ENCODE measurements around the gene DNTTIP2.
A peak's percentile ranks its signal among the peaks of the same experiment; 100 is the strongest.

Gene DNTTIP2

DNA sequence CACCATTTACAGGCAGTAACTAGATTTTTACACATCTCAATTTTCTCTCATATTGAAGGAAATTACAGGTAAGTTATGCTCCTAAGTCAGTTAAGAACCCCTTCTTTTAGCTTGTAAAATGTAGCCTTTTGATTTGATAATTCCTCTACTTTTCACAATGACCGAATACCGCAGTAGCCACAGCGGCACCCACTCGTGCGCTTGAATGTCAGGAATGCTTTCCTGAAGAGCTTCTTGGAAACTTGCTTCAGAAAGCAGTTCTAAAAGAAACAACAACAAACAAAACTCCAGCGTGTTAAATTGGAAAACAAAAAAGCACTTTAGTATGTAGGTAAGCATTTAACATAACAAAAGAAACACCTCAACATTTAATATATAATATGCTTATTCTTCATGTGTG lies 9.9 kb upstream of the DNTTIP2 start:
- Histone ChIP-seq H2BK15ac (replicated peaks; ENCODE audit: low read depth) (no peak overlapping the region), H2BK120ac (ENCODE audit: low read depth, low read length) (no peak overlapping the region), H3K9ac (ENCODE audit: low read length) (no peak overlapping the region), H3K23ac (ENCODE audit: low read length) (no peak overlapping the region), H4K8ac (ENCODE audit: low read depth, low read length) (no peak overlapping the region), H3K56ac (ENCODE audit: low read length) (no peak overlapping the region), H3K4ac (ENCODE audit: low read depth, low read length) (no peak overlapping the region), H3K18ac (ENCODE audit: low read length) (no peak overlapping the region), H3K4me3 (ENCODE audit: low read length) (no peak overlapping the region), H3K27me3 (ENCODE audit: insufficient read depth, low read length, poor library complexity) (no peaks in the 10 kb centered on the region), H2AK5ac (ENCODE audit: low read length) (no peak overlapping the region), H3K4me2 (ENCODE audit: low read length) (no peak overlapping the region), H3K27ac (ENCODE audit: low read depth, low read length) (no peak overlapping the region), H3K4me1 (ENCODE audit: control insufficient read depth, low read depth, low read length) (no peaks in the 10 kb centered on the region), H4K5ac (ENCODE audit: low read length) (no peak overlapping the region), H3K79me2 (ENCODE audit: control insufficient read depth, insufficient read depth, low read length) (no peaks in the 10 kb centered on the region), H2BK5ac (ENCODE audit: low read length) (no peak overlapping the region), H3K36me3 (ENCODE audit: control insufficient read depth, insufficient read depth, low read length) (no peaks in the 10 kb centered on the region), H3K79me1 (ENCODE audit: low read length) (no peaks in the 10 kb centered on the region)
- no CpG with 5 or more reads among the region's 6 CpGs for WGBS (ENCODE audit: extremely low coverage, insufficient coverage, low lambda C conversion rate)
- peak; percentile 50 for DNase-seq

DNA sequence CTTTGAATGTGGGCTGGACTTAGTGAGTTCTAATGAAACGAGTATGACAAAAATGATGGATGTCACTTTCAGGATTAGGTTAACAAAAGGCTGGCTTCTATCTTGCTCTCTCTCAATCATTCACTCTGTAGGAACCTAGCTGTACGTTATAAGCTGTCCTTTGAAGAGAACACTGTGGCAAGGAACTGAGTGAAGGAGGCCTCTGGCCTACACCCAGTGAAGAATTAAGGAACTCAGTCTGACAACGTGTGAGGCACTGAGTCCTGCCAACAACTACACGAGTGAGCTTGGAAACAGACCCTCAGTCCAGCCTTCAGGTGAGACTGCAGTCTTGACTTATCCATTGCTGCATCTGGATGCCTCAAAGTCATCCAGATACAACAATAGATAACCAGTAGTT lies 3.3 kb upstream of the DNTTIP2 start:
- no peak overlapping the region for H3K18ac ChIP-seq (ENCODE audit: low read length)
- no CpG with 5 or more reads among the region's 4 CpGs for WGBS (ENCODE audit: extremely low coverage, insufficient coverage, low lambda C conversion rate)
- H2BK15ac ChIP-seq (replicated peaks; ENCODE audit: low read depth) = no peak overlapping the region

GRCh38 chr1:93880731-93881130 lies 1.7 kb upstream of the DNTTIP2 start:
- H2AK5ac ChIP-seq (ENCODE audit: low read length) = no peak overlapping the region
- no peak overlapping the region for H3K23ac ChIP-seq (ENCODE audit: low read length)
- no peak overlapping the region for H4K8ac ChIP-seq (ENCODE audit: low read depth, low read length)
- peaks cover 28% of the 10 kb centered on the region for H3K79me2 ChIP-seq (ENCODE audit: control insufficient read depth, insufficient read depth, low read length)
- H2BK120ac ChIP-seq (ENCODE audit: low read depth, low read length) = no peak overlapping the region
- no peak overlapping the region for H3K56ac ChIP-seq (ENCODE audit: low read length)
- H3K4me3 ChIP-seq (ENCODE audit: low read length) = no peak overlapping the region
- no peak overlapping the region for H3K18ac ChIP-seq (ENCODE audit: low read length)
- DNase-seq = no peak
- peaks cover 3% of the 10 kb centered on the region for H3K4me1 ChIP-seq (ENCODE audit: control insufficient read depth, low read depth, low read length)
- H3K36me3 ChIP-seq (ENCODE audit: control insufficient read depth, insufficient read depth, low read length) = peaks cover 8% of the 10 kb centered on the region
- H3K79me1 ChIP-seq (ENCODE audit: low read length) = peaks cover 13% of the 10 kb centered on the region
- H2BK15ac ChIP-seq (replicated peaks; ENCODE audit: low read depth) = no peak overlapping the region
- no peak overlapping the region for H2BK5ac ChIP-seq (ENCODE audit: low read length)
- WGBS (ENCODE audit: extremely low coverage, insufficient coverage, low lambda C conversion rate) = no CpG with 5 or more reads among the region's 2 CpGs
- H3K27ac ChIP-seq (ENCODE audit: low read depth, low read length) = no peak overlapping the region
- no peak overlapping the region for H3K4ac ChIP-seq (ENCODE audit: low read depth, low read length)
- H3K27me3 ChIP-seq (ENCODE audit: insufficient read depth, low read length, poor library complexity) = no peaks in the 10 kb centered on the region
- no peak overlapping the region for H3K4me2 ChIP-seq (ENCODE audit: low read length)
- no peak overlapping the region for H4K5ac ChIP-seq (ENCODE audit: low read length)
- H3K9ac ChIP-seq (ENCODE audit: low read length) = no peak overlapping the region

More for the DNA sequence above, 3.3 kb upstream of the DNTTIP2 start:
- H2BK120ac ChIP-seq (ENCODE audit: low read depth, low read length) = no peak overlapping the region
- H2BK5ac ChIP-seq (ENCODE audit: low read length) = no peak overlapping the region
- no peak overlapping the region for H3K9ac ChIP-seq (ENCODE audit: low read length)
- no peak for DNase-seq
- H3K27ac ChIP-seq (ENCODE audit: low read depth, low read length) = no peak overlapping the region
- H2AK5ac ChIP-seq (ENCODE audit: low read length) = no peak overlapping the region
- H3K23ac ChIP-seq (ENCODE audit: low read length) = no peak overlapping the region
- H3K79me2 ChIP-seq (ENCODE audit: control insufficient read depth, insufficient read depth, low read length) = peaks cover 16% of the 10 kb centered on the region
- H3K56ac ChIP-seq (ENCODE audit: low read length) = no peak overlapping the region
- no peak overlapping the region for H3K4ac ChIP-seq (ENCODE audit: low read depth, low read length)
- H3K36me3 ChIP-seq (ENCODE audit: control insufficient read depth, insufficient read depth, low read length) = peaks cover 4% of the 10 kb centered on the region
- no peak overlapping the region for H3K4me2 ChIP-seq (ENCODE audit: low read length)
- peaks cover 6% of the 10 kb centered on the region for H3K79me1 ChIP-seq (ENCODE audit: low read length)
- H3K4me1 ChIP-seq (ENCODE audit: control insufficient read depth, low read depth, low read length) = no peaks in the 10 kb centered on the region
- H4K5ac ChIP-seq (ENCODE audit: low read length) = no peak overlapping the region
- H3K27me3 ChIP-seq (ENCODE audit: insufficient read depth, low read length, poor library complexity) = no peaks in the 10 kb centered on the region
- no peak overlapping the region for H3K4me3 ChIP-seq (ENCODE audit: low read length)
- H4K8ac ChIP-seq (ENCODE audit: low read depth, low read length) = no peak overlapping the region

- no peak overlapping the region for H3K23ac ChIP-seq (ENCODE audit: low read length)
- peaks cover 12% of the 10 kb centered on the region for H3K36me3 ChIP-seq (ENCODE audit: control insufficient read depth, insufficient read depth, low read length)
- H3K9ac ChIP-seq (ENCODE audit: low read length) = peak overlapping the region; percentile 91
- H3K79me2 ChIP-seq (ENCODE audit: control insufficient read depth, insufficient read depth, low read length) = peaks cover 28% of the 10 kb centered on the region
- peak overlapping the region; percentile 94 for H3K4me3 ChIP-seq (ENCODE audit: low read length)
- peak overlapping the region; percentile 95 for H3K56ac ChIP-seq (ENCODE audit: low read length)
- peak overlapping the region; percentile 84 for H3K4me2 ChIP-seq (ENCODE audit: low read length)
- H2AK5ac ChIP-seq (ENCODE audit: low read length) = no peak overlapping the region
- peak overlapping the region; percentile 20 for H3K4ac ChIP-seq (ENCODE audit: low read depth, low read length)
- no peak overlapping the region for H4K8ac ChIP-seq (ENCODE audit: low read depth, low read length)
- no peak overlapping the region for H2BK15ac ChIP-seq (replicated peaks; ENCODE audit: low read depth)
- H4K5ac ChIP-seq (ENCODE audit: low read length) = no peak overlapping the region
- WGBS (ENCODE audit: extremely low coverage, insufficient coverage, low lambda C conversion rate) = no CpG with 5 or more reads among the region's 20 CpGs
- no peaks in the 10 kb centered on the region for H3K27me3 ChIP-seq (ENCODE audit: insufficient read depth, low read length, poor library complexity)
- peaks cover 13% of the 10 kb centered on the region for H3K79me1 ChIP-seq (ENCODE audit: low read length)
- peaks cover 3% of the 10 kb centered on the region for H3K4me1 ChIP-seq (ENCODE audit: control insufficient read depth, low read depth, low read length)
- DNase-seq = peak; percentile 63
- peak overlapping the region; percentile 31 for H3K27ac ChIP-seq (ENCODE audit: low read depth, low read length)
- no peak overlapping the region for H2BK120ac ChIP-seq (ENCODE audit: low read depth, low read length)
- H3K18ac ChIP-seq (ENCODE audit: low read length) = no peak overlapping the region
- H2BK5ac ChIP-seq (ENCODE audit: low read length) = no peak overlapping the region
These were observed 511 bp downstream of the DNTTIP2 start for GRCh38 chr1:93878501-93878888.

- Histone ChIP-seq H2BK15ac (replicated peaks; ENCODE audit: low read depth) (no peak overlapping the region), H3K79me2 (ENCODE audit: control insufficient read depth, insufficient read depth, low read length) (peaks cover 28% of the 10 kb centered on the region), H3K4me2 (ENCODE audit: low read length) (no peak overlapping the region), H3K23ac (ENCODE audit: low read length) (no peak overlapping the region), H3K4ac (ENCODE audit: low read depth, low read length) (no peak overlapping the region), H3K9ac (ENCODE audit: low read length) (peak overlapping the region; percentile 9), H3K4me1 (ENCODE audit: control insufficient read depth, low read depth, low read length) (peaks cover 3% of the 10 kb centered on the region), H2BK120ac (ENCODE audit: low read depth, low read length) (no peak overlapping the region), H3K27ac (ENCODE audit: low read depth, low read length) (no peak overlapping the region), H3K4me3 (ENCODE audit: low read length) (no peak overlapping the region), H2BK5ac (ENCODE audit: low read length) (no peak overlapping the region), H4K8ac (ENCODE audit: low read depth, low read length) (no peak overlapping the region), H3K27me3 (ENCODE audit: insufficient read depth, low read length, poor library complexity) (no peaks in the 10 kb centered on the region), H4K5ac (ENCODE audit: low read length) (no peak overlapping the region), H3K79me1 (ENCODE audit: low read length) (peaks cover 13% of the 10 kb centered on the region), H3K56ac (ENCODE audit: low read length) (no peak overlapping the region), H3K18ac (ENCODE audit: low read length) (no peak overlapping the region), H3K36me3 (ENCODE audit: control insufficient read depth, insufficient read depth, low read length) (peaks cover 12% of the 10 kb centered on the region), H2AK5ac (ENCODE audit: low read length) (no peak overlapping the region)
- no CpG with 5 or more reads among the region's 4 CpGs for WGBS (ENCODE audit: extremely low coverage, insufficient coverage, low lambda C conversion rate)
- DNase-seq = no peak
These were observed 1.5 kb downstream of the DNTTIP2 start for GRCh38 chr1:93877529-93877928.

DNA sequence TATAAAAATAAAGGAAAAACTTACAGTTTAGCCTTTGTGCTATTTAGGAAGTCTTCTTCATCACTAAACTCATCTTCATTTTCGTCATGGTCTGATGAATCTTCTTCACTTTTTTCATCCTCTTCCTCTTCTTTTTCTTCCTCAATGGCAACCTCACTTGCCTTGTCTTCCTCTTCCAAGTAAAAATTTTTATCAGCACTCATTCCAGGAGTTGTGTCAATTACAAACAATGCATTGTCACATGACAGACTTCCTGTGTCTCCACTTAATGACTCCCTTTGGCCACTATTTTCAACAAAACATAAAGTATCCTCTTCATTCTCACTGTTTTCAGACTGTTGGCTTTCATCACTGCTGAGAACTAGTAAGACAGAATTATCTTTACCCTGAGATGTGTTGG lies 2.8 kb downstream of the DNTTIP2 start:
- no peak overlapping the region for H4K5ac ChIP-seq (ENCODE audit: low read length)
- H2BK15ac ChIP-seq (replicated peaks; ENCODE audit: low read depth) = no peak overlapping the region
- no peak overlapping the region for H3K27ac ChIP-seq (ENCODE audit: low read depth, low read length)
- H3K79me1 ChIP-seq (ENCODE audit: low read length) = peaks cover 13% of the 10 kb centered on the region
- H3K23ac ChIP-seq (ENCODE audit: low read length) = no peak overlapping the region
- H3K4me3 ChIP-seq (ENCODE audit: low read length) = no peak overlapping the region
- no peak overlapping the region for H2BK5ac ChIP-seq (ENCODE audit: low read length)
- peaks cover 3% of the 10 kb centered on the region for H3K4me1 ChIP-seq (ENCODE audit: control insufficient read depth, low read depth, low read length)
- H3K4me2 ChIP-seq (ENCODE audit: low read length) = peak overlapping the region; percentile 6
- WGBS (ENCODE audit: extremely low coverage, insufficient coverage, low lambda C conversion rate) = 100% methylated on average over 1 of the region's 1 CpG
- peak overlapping the region; percentile 8 for H3K9ac ChIP-seq (ENCODE audit: low read length)
- no peak overlapping the region for H3K18ac ChIP-seq (ENCODE audit: low read length)
- peaks cover 28% of the 10 kb centered on the region for H3K79me2 ChIP-seq (ENCODE audit: control insufficient read depth, insufficient read depth, low read length)
- H2AK5ac ChIP-seq (ENCODE audit: low read length) = no peak overlapping the region
- peaks cover 15% of the 10 kb centered on the region for H3K36me3 ChIP-seq (ENCODE audit: control insufficient read depth, insufficient read depth, low read length)
- H4K8ac ChIP-seq (ENCODE audit: low read depth, low read length) = no peak overlapping the region
- no peak overlapping the region for H2BK120ac ChIP-seq (ENCODE audit: low read depth, low read length)
- H3K56ac ChIP-seq (ENCODE audit: low read length) = no peak overlapping the region
- DNase-seq = no peak
- no peak overlapping the region for H3K4ac ChIP-seq (ENCODE audit: low read depth, low read length)
- no peaks in the 10 kb centered on the region for H3K27me3 ChIP-seq (ENCODE audit: insufficient read depth, low read length, poor library complexity)

All from mesendoderm (in vitro differentiated cells).